Muscle layer of colon (tissue), 2 donors: ENCODE measurements around the gene CTBP1.

Source experiments
- H3K27ac ChIP-seq: one replicate; pipeline ENCODE4 v1.7.0; 2013; ENCODE audit warnings: low read depth, mild to moderate bottlenecking, low read length, moderate library complexity
- H3K27me3 ChIP-seq, 2 donors: one replicate each; pipeline ENCODE4 v1.7.0; 2013; ENCODE audit warnings: low read length in 2 of 2, mild to moderate bottlenecking in 2 of 2; ENCODE audit not compliant: insufficient read depth in 2 of 2, control insufficient read depth in 1 of 2
- H3K36me3 ChIP-seq: one replicate; pipeline ENCODE4 v1.7.0; 2013; ENCODE audit warnings: mild to moderate bottlenecking, low read length; ENCODE audit not compliant: insufficient read depth
- H3K4me1 ChIP-seq: one replicate; pipeline ENCODE4 v1.7.0; 2013; ENCODE audit warnings: mild to moderate bottlenecking, low read length; ENCODE audit not compliant: insufficient read depth
- H3K4me3 ChIP-seq, 2 donors: one replicate each; pipeline ENCODE4 v1.7.0; 2013; ENCODE audit warnings: low read length in 2 of 2, low read depth in 1 of 2, mild to moderate bottlenecking in 1 of 2, moderate library complexity in 1 of 2
- H3K9ac ChIP-seq: one replicate; pipeline ENCODE4 v1.7.0; 2013; ENCODE audit warnings: low read length
- H3K9me3 ChIP-seq: one replicate; pipeline ENCODE4 v1.7.0; 2013; ENCODE audit warnings: mild to moderate bottlenecking, low read length
- donor health status: abdominal sarcoma.
- donor health status: Adenocarcinoma of cecum.

CTBP1 gene

GRCh38 chr4:1259966-1260365 is 11.0 kb upstream of the CTBP1 start:
- Histone ChIP-seq H3K36me3 (no peaks in the 10 kb centered on the region), H3K27me3 (no peaks in the 10 kb centered on the region), H3K4me1 (no peaks in the 10 kb centered on the region), H3K4me3 (no peak overlapping the region), H3K9me3 (no peaks in the 10 kb centered on the region), H3K27ac (no peak overlapping the region), H3K9ac (no peak overlapping the region)

GRCh38 chr4:1258457-1258856 is 9.5 kb upstream of the CTBP1 start:
- Histone ChIP-seq H3K27me3 (no peaks in the 10 kb centered on the region), H3K4me1 (no peaks in the 10 kb centered on the region), H3K36me3 (no peaks in the 10 kb centered on the region), H3K9ac (no peak overlapping the region), H3K27ac (no peak overlapping the region), H3K4me3 (no peak overlapping the region), H3K9me3 (no peaks in the 10 kb centered on the region)

- H3K36me3 ChIP-seq, result peaks cover 4% of the 10 kb centered on the region
- H3K9me3 ChIP-seq, result no peaks in the 10 kb centered on the region
- H3K27me3 ChIP-seq, result no peaks in the 10 kb centered on the region
- peaks cover 5% of the 10 kb centered on the region for H3K4me1 ChIP-seq
- no peak overlapping the region for H3K4me3 ChIP-seq
- H3K27ac ChIP-seq, result no peak overlapping the region
- H3K9ac ChIP-seq, result no peak overlapping the region
Observed at GRCh38 chr4:1255699-1256098, 6.8 kb upstream of the CTBP1 start.

- H3K9me3 ChIP-seq, result no peaks in the 10 kb centered on the region
- H3K4me3 ChIP-seq, result no peak overlapping the region
Observed at GRCh38 chr4:1255151-1255550, 6.2 kb upstream of the CTBP1 start.

GRCh38 chr4:1253831-1254230 is 4.9 kb upstream of the CTBP1 start:
- no peaks in the 10 kb centered on the region for H3K27me3 ChIP-seq
- H3K4me1 ChIP-seq, result peaks cover 16% of the 10 kb centered on the region

More at GRCh38 chr4:1255151-1255550, 6.2 kb upstream of the CTBP1 start:
- Histone ChIP-seq H3K36me3 (peaks cover 4% of the 10 kb centered on the region), H3K9ac (no peak overlapping the region), H3K27me3 (no peaks in the 10 kb centered on the region), H3K4me1 (peaks cover 11% of the 10 kb centered on the region), H3K27ac (no peak overlapping the region)

GRCh38 chr4:1252928-1253492 is 4.1 kb upstream of the CTBP1 start:
- no peaks in the 10 kb centered on the region for H3K9me3 ChIP-seq
- H3K36me3 ChIP-seq, result peaks cover 4% of the 10 kb centered on the region
- no peak overlapping the region for H3K9ac ChIP-seq
- no peak overlapping the region for H3K4me3 ChIP-seq
- H3K27me3 ChIP-seq, result no peaks in the 10 kb centered on the region
- peaks cover 16% of the 10 kb centered on the region for H3K4me1 ChIP-seq
- no peak overlapping the region for H3K27ac ChIP-seq

More at GRCh38 chr4:1253831-1254230, 4.9 kb upstream of the CTBP1 start:
- H3K9me3 ChIP-seq, result no peaks in the 10 kb centered on the region
- H3K27ac ChIP-seq, result no peak overlapping the region
- H3K4me3 ChIP-seq, result no peak overlapping the region
- no peak overlapping the region for H3K9ac ChIP-seq
- peaks cover 4% of the 10 kb centered on the region for H3K36me3 ChIP-seq

- H3K27ac ChIP-seq, result no peak overlapping the region
- H3K4me3 ChIP-seq, result no peak overlapping the region
- H3K36me3 ChIP-seq, result peaks cover 4% of the 10 kb centered on the region
- no peak overlapping the region for H3K9ac ChIP-seq
- H3K27me3 ChIP-seq, result no peaks in the 10 kb centered on the region
- H3K4me1 ChIP-seq, result peaks cover 23% of the 10 kb centered on the region
- H3K9me3 ChIP-seq, result no peaks in the 10 kb centered on the region
Observed at GRCh38 chr4:1251773-1252066, 2.8 kb upstream of the CTBP1 start.

- Histone ChIP-seq H3K27ac (no peak overlapping the region), H3K9ac (no peak overlapping the region), H3K27me3 (no peaks in the 10 kb centered on the region), H3K36me3 (peaks cover 4% of the 10 kb centered on the region), H3K4me3 (no peak overlapping the region), H3K4me1 (peaks cover 29% of the 10 kb centered on the region), H3K9me3 (no peaks in the 10 kb centered on the region)
Observed at GRCh38 chr4:1250921-1251772, 2.2 kb upstream of the CTBP1 start.

GRCh38 chr4:1250527-1250812 is 1.5 kb upstream of the CTBP1 start:
- Histone ChIP-seq H3K9ac (peak overlapping the region; percentile 77), H3K9me3 (no peaks in the 10 kb centered on the region), H3K4me3 (peak overlapping the region in 1 of 2 donors; percentile 51), H3K27me3 (no peaks in the 10 kb centered on the region), H3K36me3 (peaks cover 4% of the 10 kb centered on the region), H3K27ac (peak overlapping the region; percentile 97), H3K4me1 (peaks cover 35% of the 10 kb centered on the region)

GRCh38 chr4:1249731-1250526 is 999 bp upstream of the CTBP1 start:
- Histone ChIP-seq H3K36me3 (peaks cover 4% of the 10 kb centered on the region), H3K9me3 (no peaks in the 10 kb centered on the region), H3K9ac (peak overlapping the region; percentile 77), H3K4me1 (peaks cover 40% of the 10 kb centered on the region), H3K27me3 (no peaks in the 10 kb centered on the region), H3K4me3 (peak overlapping the region; percentile 51 to 65), H3K27ac (peak overlapping the region; percentile 97)

- Histone ChIP-seq H3K27ac (peak overlapping the region; percentile 97), H3K4me3 (peak overlapping the region; percentile 51 to 65), H3K9ac (peak overlapping the region; percentile 77), H3K36me3 (peaks cover 4% of the 10 kb centered on the region), H3K4me1 (peaks cover 46% of the 10 kb centered on the region), H3K27me3 (no peaks in the 10 kb centered on the region), H3K9me3 (no peaks in the 10 kb centered on the region)
Observed at GRCh38 chr4:1249148-1249730, 309 bp upstream of the CTBP1 start.
